IPS-11a (cell line): ENCODE measurements around the gene KRTAP10-6.
"Not testable (repeated sequence)": the region's sequence is repeated elsewhere in the genome, so short reads cannot be mapped to it uniquely, and the experiment has no call there.

Experiments used
- H3K4me3 ChIP-seq: one replicate; pipeline ENCODE4 v1.5.1; 2013; ENCODE audit warnings: low read depth, low read length, control low read depth

KRTAP10-6 gene

GRCh38 chr21:44592446-44593311 is at the start of gene KRTAP10-6:
Gene KRTAP10-6, minus strand, starts transcription at chr21:44592505. Its CDS starts 21 bp downstream, at chr21:44592484.
- H3K4me3 ChIP-seq: no peak within 1 kb of the TSS

- H3K4me3 ChIP-seq: no peak overlapping the region
These were observed 48.5 kb upstream of the KRTAP10-6 start for GRCh38 chr21:44640761-44641160.

- no peak overlapping the region for H3K4me3 ChIP-seq
These were observed 47.0 kb upstream of the KRTAP10-6 start for GRCh38 chr21:44639331-44639655.

GRCh38 chr21:44638506-44639330 is 46.4 kb upstream of the KRTAP10-6 start:
- not testable (repeated sequence) for H3K4me3 ChIP-seq

GRCh38 chr21:44637851-44638348 is 45.6 kb upstream of the KRTAP10-6 start:
- not testable (repeated sequence) for H3K4me3 ChIP-seq

- no peak within 1 kb of the TSS for H3K4me3 ChIP-seq
These were observed 44.9 kb upstream of the KRTAP10-6 start, which contains the start of gene KRTAP10-10 for GRCh38 chr21:44637018-44637850. Gene KRTAP10-10, plus strand, starts transcription at chr21:44637356. Its CDS starts 62 bp downstream, at chr21:44637418.

- no peak overlapping the region for H3K4me3 ChIP-seq
These were observed 44.1 kb upstream of the KRTAP10-6 start for GRCh38 chr21:44636209-44637017.

GRCh38 chr21:44632067-44632466 is 39.8 kb upstream of the KRTAP10-6 start:
- H3K4me3 ChIP-seq: no peak overlapping the region

- no peak overlapping the region for H3K4me3 ChIP-seq
These were observed 38.1 kb upstream of the KRTAP10-6 start for GRCh38 chr21:44630440-44630839.

- H3K4me3 ChIP-seq: no peak overlapping the region
These were observed 36.5 kb upstream of the KRTAP10-6 start for GRCh38 chr21:44628707-44629391.

- H3K4me3 ChIP-seq: not testable (repeated sequence)
These were observed 35.5 kb upstream of the KRTAP10-6 start for GRCh38 chr21:44627831-44628233.

- not testable (repeated sequence) for H3K4me3 ChIP-seq
These were observed 35.0 kb upstream of the KRTAP10-6 start for GRCh38 chr21:44627181-44627822.

GRCh38 chr21:44626673-44627143 is 34.4 kb upstream of the KRTAP10-6 start, which contains the start of gene KRTAP10-9:
Gene KRTAP10-9, plus strand, starts transcription at chr21:44627093. Its CDS starts 79 bp downstream, at chr21:44627172.
- H3K4me3 ChIP-seq: no peak within 1 kb of the TSS

GRCh38 chr21:44626262-44626661 is 34.0 kb upstream of the KRTAP10-6 start:
- H3K4me3 ChIP-seq: no peak overlapping the region

GRCh38 chr21:44625756-44626155 is 33.5 kb upstream of the KRTAP10-6 start:
- H3K4me3 ChIP-seq: no peak overlapping the region

- no peak overlapping the region for H3K4me3 ChIP-seq
These were observed 31.3 kb upstream of the KRTAP10-6 start for GRCh38 chr21:44623575-44623974.

- H3K4me3 ChIP-seq: no peak overlapping the region
These were observed 27.6 kb upstream of the KRTAP10-6 start for GRCh38 chr21:44619886-44620285.

- no peak overlapping the region for H3K4me3 ChIP-seq
These were observed 26.6 kb upstream of the KRTAP10-6 start for GRCh38 chr21:44618909-44619308.

GRCh38 chr21:44618504-44618903 is 26.2 kb upstream of the KRTAP10-6 start:
- no peak overlapping the region for H3K4me3 ChIP-seq
